B cell (primary cell): ENCODE results near the gene SCARB1. TPM values are rescaled to one million over a fixed set of nuclear protein-coding genes. Genes with fewer than 3 reads are reported as not detected.

Experiments used
- ATAC-seq: fragments of 200-7000 bp; cut with Tn5 transposase; one replicate; pipeline ENCODE4 v1.10.0; 2021; ENCODE audit warnings: low read depth, mild to moderate bottlenecking, moderate number of reproducible peaks, moderate library complexity
- CTCF ChIA-PET: fragments of 350-600 bp; sonication (Branson Sonifier 250); formaldehyde crosslinking; loops from one replicate; lab custom pipeline; 2021; ENCODE audit warnings: antibody characterized with exemption, inconsistent platforms; lab: Charles Lee
- POLR2A ChIA-PET: fragments of 350-600 bp; sonication (Branson Sonifier 250); formaldehyde crosslinking; loops from one replicate; lab custom pipeline; 2021; ENCODE audit warnings: antibody characterized with exemption; lab: Charles Lee
- DNase-seq: peaks from one replicate; pipeline ENCODE4 v3.0.0; 2013
- H2AFZ ChIP-seq: 2 replicates; pipeline ENCODE4 v1.6.1; 2012; ENCODE audit warnings: mild to moderate bottlenecking, low read depth, low read length; ENCODE audit not compliant: insufficient read depth, poor library complexity, severe bottlenecking
- H3K27ac ChIP-seq, 2 donors: 1 replicate in 1 of 2; 2 replicates in 1 of 2; pipeline ENCODE4 v1.5.1; 2012 to 2013; ENCODE audit warnings: low read length in 2 of 2, mild to moderate bottlenecking in 2 of 2, moderate library complexity in 1 of 2
- H3K27me3 ChIP-seq, 4 experiments: fragments of 200-600 bp in 1 of 4; sonication (generic) in 1 of 4; replicated peaks in 1 of 4; 1 replicate in 2 of 4; 2 replicates in 2 of 4; pipeline versions ENCODE4 v1.6.1 to v1.7.0; 2013 to 2016; ENCODE audit warnings: low read length in 3 of 4, mild to moderate bottlenecking in 2 of 4, mixed read lengths in 1 of 4, moderate library complexity in 1 of 4; ENCODE audit not compliant: insufficient read depth in 4 of 4, control insufficient read depth in 3 of 4; ENCODE audit errors: control extremely low read depth in 1 of 4
- H3K36me3 ChIP-seq, 2 experiments: replicated peaks in 1 of 2; 1 replicate in 1 of 2; 2 replicates in 1 of 2; pipeline versions ENCODE4 v1.6.1 to v1.7.1; 2013; ENCODE audit warnings: low read length in 1 of 2; ENCODE audit not compliant: insufficient read depth in 2 of 2, control insufficient read depth in 1 of 2; ENCODE audit errors: control extremely low read depth in 1 of 2, extremely low read depth in 1 of 2
- H3K4me1 ChIP-seq, 2 donors: fragments of 200-600 bp in 1 of 2; sonication (generic) in 1 of 2; 1 replicate in 1 of 2; 2 replicates in 1 of 2; pipeline versions ENCODE4 v1.5.1 to v1.6.1; 2013 to 2017; ENCODE audit warnings: low read length in 2 of 2; ENCODE audit not compliant: control insufficient read depth in 2 of 2, insufficient read depth in 2 of 2
- H3K4me2 ChIP-seq: replicated peaks from 2 replicates; pipeline ENCODE3; 2012; ENCODE audit warnings: mild to moderate bottlenecking, low read depth, low read length; ENCODE audit not compliant: poor library complexity, severe bottlenecking
- H3K4me3 ChIP-seq, 5 experiments: fragments of 200-600 bp in 1 of 5; sonication (generic) in 1 of 5; 1 replicate in 3 of 5; 2 replicates in 2 of 5; pipeline versions ENCODE4 v1.5.1 to v1.7.0; 2011 to 2016; ENCODE audit warnings: low read length in 4 of 5, mild to moderate bottlenecking in 4 of 5, low read depth in 2 of 5, control low read depth in 1 of 5, moderate library complexity in 1 of 5; ENCODE audit not compliant: insufficient read depth in 1 of 5; ENCODE audit errors: control extremely low read depth in 1 of 5, extremely low read depth in 1 of 5
- H3K79me2 ChIP-seq: fragments of 200-600 bp; sonication (generic); one replicate; pipeline ENCODE4 v1.6.0; 2016; ENCODE audit warnings: low read length; ENCODE audit not compliant: control insufficient read depth, insufficient read depth
- H3K9ac ChIP-seq: fragments of 200-600 bp; sonication (generic); 2 replicates; pipeline ENCODE4 v1.6.1; 2017; ENCODE audit warnings: mild to moderate bottlenecking, low read length, moderate library complexity
- H3K9me3 ChIP-seq, 3 donors: one replicate each; pipeline versions ENCODE4 v1.6.1 to v1.7.1; 2013; ENCODE audit warnings: low read length in 2 of 3; ENCODE audit not compliant: control insufficient read depth in 2 of 3, insufficient read depth in 1 of 3; ENCODE audit errors: control extremely low read depth in 1 of 3
- H4K20me1 ChIP-seq: 2 replicates; pipeline ENCODE4 v1.6.0; 2012; ENCODE audit warnings: mild to moderate bottlenecking, low read length; ENCODE audit not compliant: insufficient read depth, control insufficient read depth, poor library complexity, severe bottlenecking
- H3K27ac Mint-ChIP-seq: one replicate; pipeline ENCODE4 v1.8.0; 2021; ENCODE audit warnings: mixed read lengths
- H3K27me3 Mint-ChIP-seq: one replicate; pipeline ENCODE4 v1.8.0; 2021; ENCODE audit warnings: mixed read lengths
- H3K4me1 Mint-ChIP-seq: one replicate; pipeline ENCODE4 v1.8.0; 2021; ENCODE audit warnings: mixed read lengths
- H3K4me3 Mint-ChIP-seq: one replicate; pipeline ENCODE4 v1.8.0; 2021; ENCODE audit warnings: mixed read lengths
- H3K9me3 Mint-ChIP-seq: one replicate; pipeline ENCODE4 v1.8.0; 2022; ENCODE audit warnings: mixed read lengths; ENCODE audit not compliant: insufficient read depth
- EZH2 ChIP-seq: IDR thresholded peaks from 2 replicates; pipeline ENCODE4 v1.6.1; 2012; ENCODE audit warnings: borderline replicate concordance, low read depth, mild to moderate bottlenecking, moderate library complexity, low read length; ENCODE audit not compliant: insufficient read depth, poor library complexity, severe bottlenecking
- WGBS: methylation state at CpG from one replicate; pipeline ENCODE4 v1.1.5; 2013; ENCODE audit warnings: missing lambda C conversion rate; ENCODE audit not compliant: insufficient coverage; 5-methylcytosine and 5-hydroxymethylcytosine counted together
- intact Hi-C: fragments of 100-400 bp; cut with micrococcal nuclease; formaldehyde crosslinking; loops from one replicate; pipeline ENCODE4 v1.10.0; 2022
- polyA plus RNA-seq: library from polyadenylated mRNA; depleted of rRNA; stranded (reverse); fragments of >200 nt; gene quantifications from 2 replicates; pipeline ENCODE4 v1.2.3, GENCODE V29; 2012
- total RNA-seq, 2 donors: library from RNA; stranded (reverse); fragments of 120-200 nt in 1 of 2; gene quantifications; 1 replicate in 1 of 2; 2 replicates in 1 of 2; pipeline versions ENCODE4 v1.2.3 to v1.2.4, GENCODE V29; 2013 to 2022
- TF ChIP-seq, protein P1 (sequence below): fragments of 200-600 bp; IDR thresholded peaks from one replicate; pipeline ENCODE4 v1.8.0; 2022; ENCODE audit warnings: antibody characterized with exemption, mild to moderate bottlenecking

SCARB1 gene
- total and polyA plus RNA-seq, 2 donors (not counting 1 experiment from before 2014, with no cell fraction given): 26.8 to 30.7 TPM

DNA sequence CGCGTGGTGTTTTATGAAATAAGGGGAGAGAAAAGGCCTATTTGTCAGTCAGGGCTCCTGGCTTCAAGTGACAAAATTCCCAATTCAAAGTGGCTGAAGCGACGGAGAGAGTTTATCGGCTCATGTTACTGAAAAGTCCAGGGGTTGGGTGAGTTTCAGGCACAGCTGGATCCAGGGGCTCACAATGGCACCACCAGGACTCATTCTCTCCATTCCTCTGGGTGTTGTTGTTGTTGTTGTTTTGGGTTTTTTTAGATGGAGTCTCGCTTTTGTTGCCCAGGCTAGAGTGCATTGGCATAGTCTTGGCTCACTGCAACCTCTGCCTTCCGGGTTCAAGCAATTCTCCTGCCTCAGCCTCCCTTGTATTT is 119.4 kb downstream of the SCARB1 start:
- no peak for DNase-seq
- Mint-ChIP-seq H3K27me3 (peaks cover 41% of the 10 kb centered on the region), H3K9me3 (no peaks in the 10 kb centered on the region), H3K4me3 (no peak overlapping the region), H3K27ac (no peak overlapping the region), H3K4me1 (peaks cover 16% of the 10 kb centered on the region)
- Histone ChIP-seq H3K27ac (no peak overlapping the region), H3K4me1 (peaks cover 0 to 4% of the 10 kb centered on the region in 2 donors), H3K4me3 (no peak overlapping the region), H4K20me1 (no peaks in the 10 kb centered on the region), H3K9ac (no peak overlapping the region), H2AFZ (no peak overlapping the region), H3K79me2 (no peaks in the 10 kb centered on the region), H3K27me3 (peaks cover 0 to 44% (median 7%) of the 10 kb centered on the region in 4 experiments), H3K36me3 (no peaks in the 10 kb centered on the region), H3K4me2 (no peak overlapping the region), H3K9me3 (peaks cover 0 to 17% (median 0%) of the 10 kb centered on the region in 3 donors)
- intact Hi-C loops: no loop called here
- 100% methylated on average over 7 of the region's 7 CpGs for WGBS
- TF ChIP-seq, protein P1, sequence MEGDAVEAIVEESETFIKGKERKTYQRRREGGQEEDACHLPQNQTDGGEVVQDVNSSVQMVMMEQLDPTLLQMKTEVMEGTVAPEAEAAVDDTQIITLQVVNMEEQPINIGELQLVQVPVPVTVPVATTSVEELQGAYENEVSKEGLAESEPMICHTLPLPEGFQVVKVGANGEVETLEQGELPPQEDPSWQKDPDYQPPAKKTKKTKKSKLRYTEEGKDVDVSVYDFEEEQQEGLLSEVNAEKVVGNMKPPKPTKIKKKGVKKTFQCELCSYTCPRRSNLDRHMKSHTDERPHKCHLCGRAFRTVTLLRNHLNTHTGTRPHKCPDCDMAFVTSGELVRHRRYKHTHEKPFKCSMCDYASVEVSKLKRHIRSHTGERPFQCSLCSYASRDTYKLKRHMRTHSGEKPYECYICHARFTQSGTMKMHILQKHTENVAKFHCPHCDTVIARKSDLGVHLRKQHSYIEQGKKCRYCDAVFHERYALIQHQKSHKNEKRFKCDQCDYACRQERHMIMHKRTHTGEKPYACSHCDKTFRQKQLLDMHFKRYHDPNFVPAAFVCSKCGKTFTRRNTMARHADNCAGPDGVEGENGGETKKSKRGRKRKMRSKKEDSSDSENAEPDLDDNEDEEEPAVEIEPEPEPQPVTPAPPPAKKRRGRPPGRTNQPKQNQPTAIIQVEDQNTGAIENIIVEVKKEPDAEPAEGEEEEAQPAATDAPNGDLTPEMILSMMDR: no peak
- TF ChIP-seq EZH2: no peak
- POLR2A ChIA-PET: no interaction called here
- CTCF ChIA-PET: no interaction called here
- no peak for ATAC-seq

DNA sequence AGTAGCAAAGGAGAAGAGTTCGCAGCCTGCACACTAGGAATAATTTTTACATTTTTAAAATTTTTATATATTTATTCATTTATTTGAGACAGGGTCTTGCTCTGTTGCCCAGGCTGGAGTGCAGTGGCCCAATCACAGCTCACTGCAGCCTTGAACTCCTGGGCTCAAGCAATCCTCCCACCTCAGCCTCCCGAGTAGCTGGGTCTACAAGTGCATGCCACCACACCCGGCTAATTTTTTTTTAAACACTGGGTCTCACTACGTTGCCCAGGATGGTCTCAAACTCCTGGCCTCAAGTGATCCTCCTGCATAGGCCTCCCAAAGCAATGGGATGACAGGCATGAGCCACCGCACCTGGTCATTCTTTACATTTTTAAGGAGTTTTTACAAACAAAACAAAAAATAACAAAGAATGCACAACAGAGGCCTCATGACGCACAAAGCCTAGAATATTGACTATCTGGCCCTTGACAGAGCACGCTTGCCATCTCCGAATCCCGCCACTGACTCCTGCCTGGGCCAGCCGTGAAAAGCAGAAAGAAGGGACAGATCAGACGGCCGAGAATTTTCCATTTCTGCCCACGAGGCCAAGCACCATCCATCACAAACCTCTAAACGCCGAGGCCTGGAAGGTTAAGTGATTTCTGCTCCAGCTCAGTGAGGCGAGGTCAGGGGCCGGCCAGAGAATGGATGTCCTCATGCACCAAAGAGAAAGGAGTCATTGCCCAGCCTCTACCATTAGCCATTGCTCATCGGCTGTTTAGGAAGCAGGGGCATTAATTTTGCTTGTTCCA is 120.0 kb downstream of the SCARB1 start:
- Histone ChIP-seq H3K4me2 (no peak overlapping the region), H3K79me2 (no peaks in the 10 kb centered on the region), H3K9me3 (peaks cover 0 to 17% (median 0%) of the 10 kb centered on the region in 3 donors), H3K27ac (no peak overlapping the region), H4K20me1 (no peaks in the 10 kb centered on the region), H2AFZ (no peak overlapping the region), H3K36me3 (no peaks in the 10 kb centered on the region), H3K27me3 (peaks cover 0 to 44% (median 7%) of the 10 kb centered on the region in 4 experiments), H3K4me1 (peaks cover 0 to 4% of the 10 kb centered on the region in 2 donors), H3K4me3 (no peak overlapping the region), H3K9ac (no peak overlapping the region)
- DNase-seq (no peak), ATAC-seq (no peak)
- TF ChIP-seq, protein P1: no peak
- TF ChIP-seq EZH2: no peak
- H3K4me1 Mint-ChIP-seq: peaks cover 16% of the 10 kb centered on the region
- ChIA-PET CTCF (no interaction called here), POLR2A (no interaction called here)
- intact Hi-C loops: no loop called here
- H3K9me3 Mint-ChIP-seq: no peaks in the 10 kb centered on the region
- H3K27ac Mint-ChIP-seq: no peak overlapping the region
- no peak overlapping the region for H3K4me3 Mint-ChIP-seq
- peaks cover 40% of the 10 kb centered on the region for H3K27me3 Mint-ChIP-seq
- 97% methylated on average over 10 of the region's 18 CpGs for WGBS
